ENCODE data around the gene PICALM. TPM values are rescaled to one million over a fixed set of nuclear protein-coding genes. Genes with fewer than 3 reads are reported as not detected.
"Not testable (repeated sequence)": the region's sequence is repeated elsewhere in the genome, so short reads cannot be mapped to it uniquely, and the experiment has no call there.

PICALM gene
- total and polyA plus RNA-seq, 2 of the 4 experiments (the other 2 are of a cell fraction): 235 to 453 TPM

DNA sequence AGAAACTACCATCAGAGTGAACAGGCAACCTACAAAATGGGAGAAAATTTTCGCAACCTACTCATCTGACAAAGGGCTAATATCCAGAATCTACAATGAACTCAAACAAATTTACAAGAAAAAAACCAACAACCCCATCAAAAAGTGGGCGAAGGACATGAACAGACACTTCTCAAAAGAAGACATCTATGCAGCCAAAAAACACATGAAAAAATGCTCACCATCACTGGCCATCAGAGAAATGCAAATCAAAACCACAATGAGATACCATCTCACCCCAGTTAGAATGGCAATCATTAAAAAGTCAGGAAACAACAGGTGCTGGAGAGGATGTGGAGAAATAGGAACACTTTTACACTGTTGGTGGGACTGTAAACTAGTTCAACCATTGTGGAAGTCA lies 36.7 kb upstream of the PICALM start:
- no CpG with 5 or more reads among the region's 2 CpGs for WGBS, 2 experiments (ENCODE audit: extremely low coverage in 2 of 2, insufficient read length in 1 of 2)
- CTCF ChIA-PET; H3K27me3 ChIP-seq (ENCODE audit: control insufficient read depth, insufficient read depth, low read length): not testable (repeated sequence)

More for the DNA sequence above, 36.7 kb upstream of the PICALM start:
- H3K4me2 ChIP-seq (ENCODE audit: low read depth, low read length); H3K9me3 ChIP-seq (ENCODE audit: control insufficient read depth, insufficient read depth, low read length); H4K5ac ChIP-seq (ENCODE audit: low read depth, low read length); H3K4me1 ChIP-seq (ENCODE audit: control insufficient read depth, insufficient read depth, low read length); H2AFZ ChIP-seq (replicated peaks; ENCODE audit: low read length, poor library complexity); H2BK20ac ChIP-seq (ENCODE audit: low read depth, low read length); H2BK5ac ChIP-seq (ENCODE audit: low read depth, low read length, poor library complexity, severe bottlenecking); H3K4me3 ChIP-seq (ENCODE audit: insufficient read depth, low read depth, low read length); dilution Hi-C loops (cut with HindIII; ENCODE audit: low sequenced_read_pairs, unreplicated experiment); intact Hi-C loops (cut with micrococcal nuclease); in situ Hi-C loops (cut with MboI; ENCODE audit: low sequenced_read_pairs); H3K9ac ChIP-seq (ENCODE audit: low read depth, low read length); H2BK120ac ChIP-seq (ENCODE audit: low read depth, low read length); H3K79me1 ChIP-seq (ENCODE audit: low read depth in 1 of 2, low read length in 2 of 2); H3K9me1 ChIP-seq (ENCODE audit: insufficient read depth, low read length); H2BK15ac ChIP-seq (ENCODE audit: low read depth, low read length); H3K56ac ChIP-seq (ENCODE audit: extremely low read depth, insufficient read depth, low read length); ATAC-seq (ENCODE audit: low read depth); POLR2A ChIA-PET (ENCODE audit: unreplicated experiment); H3K18ac ChIP-seq (ENCODE audit: low read depth, low read length); DNase-seq; H2AK9ac ChIP-seq (replicated peaks; ENCODE audit: low read depth, low read length, poor library complexity); H4K8ac ChIP-seq (ENCODE audit: low read depth in 2 of 2, low read length in 2 of 2); H4K20me1 ChIP-seq (ENCODE audit: insufficient read depth, low read length); H2AK5ac ChIP-seq (ENCODE audit: low read depth, low read length); H3K27ac ChIP-seq (ENCODE audit: insufficient read depth, low read length); H3K23ac ChIP-seq (ENCODE audit: low read depth, low read length); BruUV-seq (replicated peaks); H4K91ac ChIP-seq (ENCODE audit: insufficient read depth, low read depth, low read length); H3K4ac ChIP-seq (ENCODE audit: low read depth, low read length); H3K14ac ChIP-seq (replicated peaks; ENCODE audit: low read depth, low read length); H3K36me3 ChIP-seq (ENCODE audit: control insufficient read depth, insufficient read depth, low read length): not testable (repeated sequence)

Data from IMR-90 (cell line).